AG10803 (cell line): ENCODE data around the gene RNF115.

Experiments
- DNase-seq: peaks from one replicate; pipeline ENCODE4 v3.0.0; 2010; ENCODE audit warnings: low read depth
- H3K4me3 ChIP-seq: 2 replicates; pipeline ENCODE4 v1.5.1; 2011; ENCODE audit warnings: mild to moderate bottlenecking, low read length, control low read depth
- TF ChIP-seq, protein P1 (sequence below): conservative IDR thresholded peaks from 2 replicates; pipeline ENCODE4 v1.5.1; 2011; ENCODE audit warnings: mild to moderate bottlenecking, low read length, control low read depth, inconsistent platforms

Gene RNF115

DNA sequence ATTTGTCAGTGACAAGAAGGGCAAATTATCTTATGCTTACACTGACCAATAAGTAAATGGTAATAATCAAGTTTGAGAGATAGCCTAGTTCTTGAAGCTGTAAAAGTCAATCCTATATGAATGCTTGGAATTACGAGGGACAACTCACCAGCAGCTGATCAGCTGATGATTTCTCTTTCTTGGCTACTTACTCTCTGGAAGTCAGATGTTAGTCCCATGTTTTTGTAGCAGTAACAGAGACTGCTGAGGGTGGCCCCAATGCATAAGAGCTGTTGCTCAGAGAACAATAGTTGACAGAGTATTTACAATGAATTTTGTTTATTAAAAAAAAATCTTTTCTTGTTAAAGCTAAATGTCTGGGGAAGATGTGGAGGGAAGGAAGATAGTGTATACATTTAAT, 65.3 kb downstream of the RNF115 start:
- no peak overlapping the region for H3K4me3 ChIP-seq
- no peak for DNase-seq
- TF ChIP-seq, protein P1, sequence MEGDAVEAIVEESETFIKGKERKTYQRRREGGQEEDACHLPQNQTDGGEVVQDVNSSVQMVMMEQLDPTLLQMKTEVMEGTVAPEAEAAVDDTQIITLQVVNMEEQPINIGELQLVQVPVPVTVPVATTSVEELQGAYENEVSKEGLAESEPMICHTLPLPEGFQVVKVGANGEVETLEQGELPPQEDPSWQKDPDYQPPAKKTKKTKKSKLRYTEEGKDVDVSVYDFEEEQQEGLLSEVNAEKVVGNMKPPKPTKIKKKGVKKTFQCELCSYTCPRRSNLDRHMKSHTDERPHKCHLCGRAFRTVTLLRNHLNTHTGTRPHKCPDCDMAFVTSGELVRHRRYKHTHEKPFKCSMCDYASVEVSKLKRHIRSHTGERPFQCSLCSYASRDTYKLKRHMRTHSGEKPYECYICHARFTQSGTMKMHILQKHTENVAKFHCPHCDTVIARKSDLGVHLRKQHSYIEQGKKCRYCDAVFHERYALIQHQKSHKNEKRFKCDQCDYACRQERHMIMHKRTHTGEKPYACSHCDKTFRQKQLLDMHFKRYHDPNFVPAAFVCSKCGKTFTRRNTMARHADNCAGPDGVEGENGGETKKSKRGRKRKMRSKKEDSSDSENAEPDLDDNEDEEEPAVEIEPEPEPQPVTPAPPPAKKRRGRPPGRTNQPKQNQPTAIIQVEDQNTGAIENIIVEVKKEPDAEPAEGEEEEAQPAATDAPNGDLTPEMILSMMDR, result no peak

DNA sequence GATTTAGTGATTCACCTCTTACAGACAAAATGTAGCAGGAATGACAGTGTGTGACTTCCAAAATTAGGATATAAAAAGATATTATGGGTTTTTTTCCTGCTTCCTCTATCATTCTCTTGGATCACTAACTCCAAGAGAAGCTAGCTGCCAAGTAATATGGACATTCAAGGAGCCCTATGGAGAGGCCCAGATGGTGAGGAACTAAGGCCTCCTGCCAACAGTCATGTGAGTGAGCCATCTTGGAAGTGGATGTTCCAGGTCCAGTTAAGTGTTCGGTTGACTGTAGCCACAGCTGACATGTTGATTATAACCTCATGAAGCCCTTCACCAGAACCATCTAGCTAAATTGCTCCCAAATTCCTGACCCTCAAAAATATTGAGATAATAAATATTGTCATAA, 65.8 kb downstream of the RNF115 start:
- TF ChIP-seq, protein P1, result no peak
- H3K4me3 ChIP-seq, result no peak overlapping the region
- no peak for DNase-seq

DNA sequence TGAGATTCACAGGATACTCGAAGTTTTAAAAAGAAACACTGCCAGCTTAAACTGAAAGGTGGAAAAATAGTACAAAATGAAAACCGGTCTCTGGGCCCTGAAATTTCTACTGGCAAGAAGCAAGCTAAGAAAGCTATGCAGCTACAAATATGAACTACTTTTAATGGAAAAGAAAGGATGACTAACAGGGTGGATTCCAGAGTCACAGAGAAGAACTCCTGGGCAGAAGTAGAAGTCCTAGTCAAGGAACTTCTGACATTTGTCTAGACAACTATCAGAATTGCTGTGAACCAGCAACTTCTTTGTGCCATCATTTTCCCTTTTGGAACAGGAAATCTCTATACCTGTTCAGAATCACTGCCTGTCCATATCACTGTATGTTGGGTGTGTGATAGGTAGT, 66.5 kb downstream of the RNF115 start:
- H3K4me3 ChIP-seq, result no peak overlapping the region
- DNase-seq, result no peak
- TF ChIP-seq, protein P1, result no peak

DNA sequence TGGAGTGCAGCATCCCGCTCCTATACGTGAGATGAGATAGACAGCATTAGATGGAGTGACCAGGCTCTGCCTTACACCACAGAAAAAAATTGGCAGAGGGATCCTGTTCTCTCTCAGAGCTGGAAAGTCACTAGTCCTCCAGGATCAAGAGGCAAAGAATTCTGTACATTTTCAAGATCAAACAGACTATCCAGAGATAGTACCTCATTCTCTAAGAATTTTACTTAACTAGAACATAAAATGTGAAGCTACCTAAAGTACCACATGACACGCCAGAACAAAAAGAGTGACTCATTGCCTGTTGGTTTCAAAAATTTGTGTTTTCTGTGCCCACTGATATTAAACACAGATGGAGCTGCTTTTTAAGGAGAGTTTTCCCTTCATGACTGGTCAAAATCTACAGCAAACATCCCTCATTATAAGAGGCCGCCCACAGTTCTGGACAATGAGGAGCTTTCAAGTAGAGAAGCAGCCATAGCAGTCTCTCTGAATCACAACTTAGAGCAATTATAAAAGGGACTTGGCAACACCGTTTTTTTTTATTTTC, 72.3 kb downstream of the RNF115 start:
- TF ChIP-seq, protein P1, result no peak
- DNase-seq, result peak; percentile 99
- no peak overlapping the region for H3K4me3 ChIP-seq

DNA sequence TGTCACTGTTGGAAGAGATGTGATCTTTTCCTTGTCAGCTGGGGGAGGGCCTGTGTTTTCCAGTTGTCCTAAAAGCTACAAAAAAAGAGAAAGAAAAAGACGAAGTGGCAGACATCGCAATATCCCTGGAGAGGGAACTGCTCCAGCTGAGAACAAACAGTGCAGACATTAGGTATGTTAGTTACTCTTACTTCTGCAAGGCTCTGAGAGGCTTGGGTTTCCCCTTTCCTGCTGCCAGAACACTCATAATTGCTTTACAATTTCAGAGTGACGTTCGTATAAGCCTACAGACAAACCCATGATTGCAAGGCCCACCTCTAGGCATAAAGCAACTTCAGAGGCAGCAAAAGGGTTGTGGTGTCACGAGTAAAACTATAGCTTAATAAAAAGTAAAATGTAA, 73.5 kb downstream of the RNF115 start:
- H3K4me3 ChIP-seq, result no peak overlapping the region
- TF ChIP-seq, protein P1, result no peak
- DNase-seq, result no peak

DNA sequence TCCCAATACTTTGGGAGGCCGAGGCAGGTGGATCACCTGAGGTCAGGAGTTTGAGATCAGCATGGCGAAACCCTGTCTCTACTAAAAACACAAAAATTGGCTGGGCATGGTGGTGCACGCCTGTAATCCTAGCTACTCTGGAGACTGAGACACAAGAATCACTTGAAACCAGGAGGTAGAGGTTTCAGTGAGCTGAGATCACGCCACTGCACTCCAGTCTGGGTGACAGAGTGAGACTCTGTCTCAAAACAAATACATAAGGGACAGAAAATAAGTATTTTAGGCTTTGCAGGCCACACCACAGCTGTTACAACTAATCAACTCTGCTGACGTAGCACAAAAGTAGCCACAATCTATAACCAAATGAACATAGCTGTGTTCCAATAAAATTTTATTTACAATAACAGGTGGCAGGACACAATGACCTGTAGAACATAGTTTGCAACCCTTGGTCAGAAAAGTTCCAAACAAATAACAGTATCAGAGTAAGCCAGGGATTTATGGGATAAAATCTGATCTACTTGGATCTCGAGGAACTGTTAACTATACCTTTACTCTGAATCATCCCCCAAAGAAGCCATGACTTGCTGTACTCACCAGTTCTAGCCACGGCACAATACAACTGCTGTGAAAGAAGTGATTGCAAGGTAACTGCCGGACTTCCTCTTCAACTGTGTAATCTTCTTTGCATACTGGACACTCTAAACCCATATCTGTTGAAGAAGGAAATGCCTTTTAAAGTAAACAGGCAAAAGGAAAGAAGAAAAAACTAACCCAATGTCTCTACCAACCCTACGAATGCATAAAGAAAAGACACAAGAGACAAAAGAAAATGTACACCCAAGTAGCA, 76.3 kb downstream of the RNF115 start:
- TF ChIP-seq, protein P1, result no peak
- no peak for DNase-seq
- no peak overlapping the region for H3K4me3 ChIP-seq

DNA sequence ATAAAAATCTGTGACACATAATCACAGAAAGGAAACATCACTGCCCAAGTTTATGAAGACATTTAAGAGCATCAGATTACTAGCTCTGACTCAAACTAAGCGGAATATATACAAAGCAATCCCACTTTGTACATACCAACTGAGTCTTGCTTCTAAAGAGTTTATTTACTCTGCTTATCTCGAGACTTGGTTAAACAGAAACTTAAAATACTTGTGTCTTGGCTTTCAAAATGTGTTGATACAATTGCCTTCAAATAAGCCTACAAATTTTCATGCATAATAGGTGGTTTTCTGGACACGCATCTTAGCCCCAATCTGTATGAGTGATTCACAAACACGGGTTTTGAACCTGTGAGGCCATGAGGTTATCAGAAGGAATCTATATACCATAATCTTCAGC, 83.6 kb downstream of the RNF115 start:
- DNase-seq, result no peak
- TF ChIP-seq, protein P1, result no peak
- no peak overlapping the region for H3K4me3 ChIP-seq
